ENCODE results near the gene ONECUT2.

GRCh38 chr18:57439985-57440330 lies 4.8 kb downstream of the ONECUT2 start:
- TF ChIP-seq POLR2A (IDR thresholded peaks at IDR 0.05) (no peak), CTCF (IDR thresholded peaks at IDR 0.05) (no peak)
